NCI-H2171 treated with DMSO at 0.1 percent for 48 hours (cell line): ENCODE results near the gene FBXL7.

Experiments
- DNase-seq: peaks from one replicate; lab custom pipeline; 2025; lab: John Stamatoyannopoulos, UW

The FBXL7 gene

DNA sequence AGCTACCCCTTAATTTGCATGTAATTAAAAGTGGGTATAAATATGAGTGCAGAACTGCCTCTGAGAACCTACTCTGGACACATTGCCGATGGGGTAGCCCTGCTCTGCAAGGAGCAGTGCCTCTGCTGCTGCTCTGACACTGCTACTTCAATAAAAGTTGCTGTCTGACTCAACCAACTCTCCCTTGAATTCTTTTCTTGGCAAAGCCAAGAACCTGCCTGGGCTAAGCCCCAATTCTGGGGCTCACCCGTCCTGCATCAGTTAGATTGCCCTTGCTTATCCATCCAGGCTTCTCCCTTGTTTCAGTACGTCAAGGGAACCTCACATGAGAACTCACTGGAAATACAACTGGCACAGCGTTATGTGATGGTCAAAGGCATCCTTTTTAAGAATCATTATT, 44.1 kb downstream of the FBXL7 start:
- DNase-seq, result no peak

DNA sequence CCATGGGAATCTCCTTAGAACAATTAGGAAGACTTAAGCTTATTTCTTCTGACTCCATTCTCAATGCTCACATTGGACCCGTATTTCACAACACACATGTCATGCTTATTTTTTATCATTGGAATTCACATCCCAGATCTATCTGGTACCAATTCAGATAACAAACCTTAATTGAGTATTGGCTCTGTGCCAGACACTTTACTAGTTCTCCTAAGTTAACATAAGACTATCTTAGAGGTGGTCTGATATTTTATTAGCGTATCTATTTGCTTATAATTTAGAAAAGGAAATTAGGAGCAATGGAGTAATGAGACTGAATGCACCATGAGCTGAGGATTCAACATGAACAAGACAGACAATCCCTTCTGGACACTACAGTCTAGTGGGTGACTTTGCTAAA, 45.1 kb downstream of the FBXL7 start:
- no peak for DNase-seq

DNA sequence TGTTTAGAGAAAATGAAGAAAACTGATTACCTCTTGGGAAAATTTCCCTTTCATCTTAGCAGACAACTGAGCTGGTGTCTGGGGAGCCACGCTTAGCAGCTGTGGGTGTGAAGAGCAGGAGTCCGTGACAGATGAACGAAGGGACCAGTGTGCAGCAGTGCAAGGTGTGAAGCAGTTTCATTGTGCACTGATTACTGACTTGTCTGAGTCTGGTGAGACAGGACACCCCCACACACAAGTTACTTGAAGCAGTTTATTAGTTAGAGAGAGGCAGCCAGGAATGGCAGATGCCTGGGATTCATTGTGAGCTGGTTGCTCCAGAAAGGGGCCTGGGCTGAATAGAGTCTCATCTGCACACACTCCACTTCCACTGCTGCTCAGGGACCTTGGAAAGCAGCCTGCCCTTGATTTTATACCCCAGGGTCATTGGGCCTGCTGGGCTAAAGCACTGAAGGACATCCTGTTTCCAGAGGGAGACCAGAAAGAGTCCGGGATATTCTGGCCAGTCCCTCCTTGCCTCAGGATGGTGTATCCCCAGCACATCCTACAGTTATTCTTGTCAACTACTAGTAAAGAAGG, 47.4 kb downstream of the FBXL7 start:
- no peak for DNase-seq

DNA sequence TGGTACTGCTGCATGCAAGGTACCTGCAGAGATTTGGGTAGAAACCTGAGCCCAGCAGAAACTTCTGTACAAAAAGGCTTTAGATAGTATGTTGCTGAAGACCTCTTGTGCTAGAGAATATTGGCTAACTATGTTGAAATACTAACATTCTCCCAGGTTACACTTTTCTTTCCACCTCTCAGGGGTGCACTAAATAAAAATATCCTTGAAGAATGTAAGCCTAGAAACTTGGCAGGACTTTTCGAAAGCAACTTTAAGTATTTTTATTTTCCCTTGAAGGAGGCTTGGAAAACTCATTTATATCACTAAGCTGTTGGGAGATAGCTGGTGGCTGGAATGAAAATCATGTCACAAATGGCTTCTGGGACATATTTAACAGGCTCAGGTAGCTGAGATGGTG, 50.0 kb downstream of the FBXL7 start:
- no peak for DNase-seq

DNA sequence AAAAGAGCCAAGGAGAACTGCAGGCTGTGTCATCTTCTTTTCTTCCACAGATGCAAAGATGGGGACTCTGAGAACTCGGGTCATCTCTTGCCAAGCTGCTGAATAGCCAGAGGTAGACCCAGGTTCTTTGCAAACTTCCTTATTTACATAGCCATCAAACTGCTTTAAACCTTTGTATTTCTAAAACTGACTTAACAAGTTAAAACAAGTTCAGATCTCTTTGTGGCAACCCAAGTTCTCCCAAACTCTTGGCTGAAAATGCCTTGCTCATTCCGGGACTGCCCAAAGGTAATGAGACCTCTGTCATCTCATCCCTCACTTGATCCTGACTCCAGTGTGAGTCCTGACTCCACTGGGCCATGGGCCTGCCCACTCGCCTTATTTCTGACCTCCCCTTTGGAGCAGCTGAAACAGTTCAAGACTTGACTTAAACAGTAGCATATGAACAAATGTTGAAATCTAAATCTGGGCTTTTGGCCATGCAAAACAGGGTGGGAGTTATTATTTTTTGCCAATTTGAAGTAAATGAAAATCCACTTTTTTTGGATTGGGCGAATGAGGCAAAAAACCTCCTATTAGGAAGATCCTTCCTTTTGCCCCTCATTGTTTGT, 50.6 kb downstream of the FBXL7 start:
- DNase-seq, result no peak

DNA sequence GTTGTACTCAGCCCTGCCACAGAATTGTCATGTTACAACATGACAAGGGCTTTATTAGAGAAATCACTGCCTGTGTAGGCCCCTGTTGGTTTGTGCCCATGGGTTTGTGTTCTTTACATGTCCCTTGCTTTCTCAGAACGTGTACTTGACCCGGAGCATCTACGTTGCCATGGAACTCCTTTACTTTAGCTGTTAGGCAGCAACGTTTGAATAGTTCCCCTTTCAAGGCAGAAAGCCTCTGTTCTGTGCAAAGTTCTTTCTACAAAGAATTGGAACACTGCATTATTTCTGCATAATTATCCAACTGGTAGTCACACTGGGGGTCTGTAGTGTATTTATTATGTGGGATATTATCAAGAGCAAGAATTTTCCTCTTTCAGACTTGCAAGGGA, 51.1 kb downstream of the FBXL7 start:
- DNase-seq, result no peak

DNA sequence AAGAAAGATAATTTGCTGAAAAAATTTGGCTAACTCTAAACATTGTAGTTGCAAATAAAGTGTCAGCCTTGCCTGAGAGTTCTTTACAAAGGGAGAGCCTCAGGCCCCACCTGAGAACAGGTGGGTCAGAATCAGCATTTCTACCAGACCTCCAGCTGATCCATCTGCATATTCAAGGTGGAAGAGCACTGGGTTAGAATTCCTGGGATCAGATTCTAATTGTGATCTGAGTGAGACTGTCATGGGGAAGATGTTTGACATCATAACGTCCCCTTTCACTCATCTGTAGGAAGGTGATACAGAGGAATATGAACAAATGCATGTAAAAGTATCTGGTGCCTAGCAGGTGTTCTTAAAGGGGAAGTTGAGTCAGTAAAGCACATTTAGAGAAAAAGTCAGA, 54.6 kb downstream of the FBXL7 start:
- DNase-seq, result no peak

DNA sequence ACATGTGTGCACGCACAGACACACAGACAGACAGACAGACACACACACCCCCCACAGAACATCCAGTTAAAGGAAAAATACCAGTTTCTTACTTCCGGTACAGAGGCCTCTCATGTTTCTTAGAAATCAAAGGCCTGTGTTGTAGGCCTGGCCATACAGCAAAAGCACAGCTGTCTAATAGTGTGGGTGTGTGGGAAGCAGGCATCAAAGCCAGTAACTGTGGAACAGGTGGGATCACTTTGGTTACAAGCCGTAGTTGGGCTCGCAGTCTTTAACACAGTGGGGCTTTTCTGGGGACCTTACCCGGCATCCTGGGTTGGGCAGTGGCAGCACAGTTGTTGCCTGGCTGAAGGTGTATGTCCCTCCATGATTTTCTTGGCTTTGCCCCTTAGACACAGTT, 55.2 kb downstream of the FBXL7 start:
- no peak for DNase-seq

DNA sequence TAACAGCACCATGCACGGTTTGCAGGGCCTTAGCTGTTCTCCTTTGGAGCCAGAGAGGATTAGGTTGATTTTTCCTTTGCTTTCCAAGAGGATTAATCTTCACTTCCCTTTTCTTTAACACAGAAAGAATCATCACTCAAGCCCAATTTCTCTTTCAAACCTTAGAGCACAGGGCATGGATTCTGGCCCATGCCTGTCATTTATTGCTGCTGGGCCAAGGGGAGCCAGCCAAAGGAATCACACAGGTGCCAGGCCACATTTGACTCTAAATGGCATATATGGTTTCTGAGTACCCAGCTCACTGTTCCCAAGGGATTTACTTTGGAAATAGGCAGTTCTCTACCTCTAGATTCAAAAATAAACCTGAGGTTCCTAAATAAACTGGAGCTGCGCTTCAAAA, 58.3 kb downstream of the FBXL7 start:
- DNase-seq, result no peak

DNA sequence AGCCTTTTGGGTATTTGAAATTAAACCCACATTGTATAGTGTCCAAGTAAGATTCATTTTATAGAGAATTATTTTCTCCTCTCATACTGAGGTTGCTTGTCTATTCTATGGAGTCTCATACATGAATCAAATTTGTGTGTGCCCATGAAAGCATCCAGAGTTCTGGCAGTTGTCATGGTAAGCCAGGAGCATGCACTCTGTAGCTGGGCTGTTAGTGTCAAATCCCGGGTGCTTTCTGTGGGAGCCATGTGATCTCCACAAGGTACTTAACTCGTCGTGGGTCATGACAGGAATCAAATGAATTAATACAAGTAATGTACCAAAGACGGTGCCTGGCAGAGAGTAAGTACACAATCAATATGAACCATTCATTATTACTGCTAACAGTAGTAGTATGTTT, 58.7 kb downstream of the FBXL7 start:
- no peak for DNase-seq

DNA sequence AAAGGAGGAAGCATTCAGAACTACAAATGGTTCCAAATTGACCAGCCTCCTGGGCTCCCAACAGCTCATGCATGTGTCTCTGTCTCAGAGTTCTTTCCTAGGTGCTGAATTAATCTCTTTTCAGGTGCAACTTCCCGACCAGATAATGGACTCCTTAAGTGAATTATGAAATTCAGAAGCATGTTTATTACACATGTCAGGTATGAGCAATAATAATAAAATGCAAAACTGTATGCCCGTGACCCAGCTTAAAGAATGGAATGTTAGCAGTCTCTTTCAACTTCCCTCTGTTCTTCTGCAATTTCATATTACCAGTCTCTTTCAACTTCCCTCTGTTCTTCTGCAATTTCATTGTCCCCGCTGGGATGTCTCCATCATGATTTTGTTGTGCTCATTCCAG, 60.4 kb downstream of the FBXL7 start:
- DNase-seq, result no peak

DNA sequence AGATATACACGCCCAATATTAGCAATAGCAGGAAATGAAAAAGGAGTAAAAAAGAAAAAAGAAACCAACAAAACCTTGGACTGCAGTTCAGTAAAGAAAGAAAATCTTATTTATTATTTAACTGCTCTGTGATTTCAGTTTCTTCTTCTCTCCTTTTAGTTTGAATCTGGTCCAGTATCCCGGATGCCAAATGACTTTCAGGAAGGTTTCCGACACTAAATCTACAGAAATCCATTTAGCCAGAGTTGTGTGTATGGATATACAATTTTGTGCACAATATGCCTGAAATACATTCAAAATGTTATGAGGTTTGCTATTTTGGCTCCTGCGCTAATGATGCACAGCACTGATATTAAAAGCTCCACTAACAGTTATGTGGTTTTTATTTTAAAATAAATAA, 64.5 kb downstream of the FBXL7 start:
- DNase-seq, result no peak

DNA sequence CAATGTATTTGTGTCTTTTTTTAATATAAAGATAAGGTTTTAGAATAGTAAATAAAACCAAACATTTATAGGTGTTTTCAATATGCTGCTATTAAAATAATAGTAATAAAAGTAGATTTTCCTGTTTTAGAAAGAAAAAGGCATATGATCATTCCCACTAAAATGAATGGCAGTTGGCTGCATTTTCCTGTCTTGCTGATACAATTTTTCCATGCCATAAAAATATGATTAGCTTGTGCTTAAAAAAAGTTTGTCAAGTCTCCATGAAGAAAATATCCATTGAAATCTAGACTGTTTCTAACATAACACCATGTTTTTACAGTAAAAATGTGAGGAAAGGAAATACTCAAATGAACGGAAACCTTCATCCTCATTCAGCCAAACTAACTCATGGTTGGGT, 65.0 kb downstream of the FBXL7 start:
- no peak for DNase-seq

DNA sequence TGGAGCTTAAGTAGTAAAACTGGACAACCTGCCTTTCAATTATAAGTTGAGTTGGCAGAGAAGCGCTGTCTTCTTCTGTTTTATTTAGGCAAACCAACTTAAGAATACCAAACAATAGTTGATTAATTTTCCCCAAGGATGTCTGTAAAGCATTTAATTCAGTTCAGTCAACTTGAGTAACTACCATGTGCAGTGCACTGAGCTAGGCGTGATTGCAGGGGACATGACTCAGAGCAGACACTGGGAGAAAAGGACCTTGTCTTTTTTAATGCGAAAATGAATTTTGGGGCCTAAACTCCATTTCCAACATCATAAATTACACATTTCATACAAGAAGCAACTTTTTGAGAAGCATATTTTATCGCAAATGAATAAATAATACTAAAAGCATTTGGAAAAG, 66.3 kb downstream of the FBXL7 start:
- no peak for DNase-seq

DNA sequence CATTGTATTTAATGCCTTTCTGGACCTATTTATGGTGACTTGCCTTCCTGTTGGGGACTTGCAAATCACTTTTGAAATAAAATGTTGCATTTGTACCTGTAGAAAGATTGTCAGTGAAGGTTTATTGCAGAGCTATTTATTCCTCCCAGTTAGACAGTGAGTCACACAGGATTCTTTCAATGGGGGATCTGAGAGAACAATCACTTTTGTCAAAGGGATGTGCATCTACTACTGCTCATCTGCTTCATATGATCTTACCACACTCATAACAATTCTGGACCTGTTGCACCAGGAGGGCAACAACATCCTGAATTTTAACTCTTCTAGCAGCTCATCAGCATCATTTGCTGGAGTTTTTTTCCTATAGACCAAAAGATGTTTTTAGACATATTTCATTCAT, 66.8 kb downstream of the FBXL7 start:
- no peak for DNase-seq

DNA sequence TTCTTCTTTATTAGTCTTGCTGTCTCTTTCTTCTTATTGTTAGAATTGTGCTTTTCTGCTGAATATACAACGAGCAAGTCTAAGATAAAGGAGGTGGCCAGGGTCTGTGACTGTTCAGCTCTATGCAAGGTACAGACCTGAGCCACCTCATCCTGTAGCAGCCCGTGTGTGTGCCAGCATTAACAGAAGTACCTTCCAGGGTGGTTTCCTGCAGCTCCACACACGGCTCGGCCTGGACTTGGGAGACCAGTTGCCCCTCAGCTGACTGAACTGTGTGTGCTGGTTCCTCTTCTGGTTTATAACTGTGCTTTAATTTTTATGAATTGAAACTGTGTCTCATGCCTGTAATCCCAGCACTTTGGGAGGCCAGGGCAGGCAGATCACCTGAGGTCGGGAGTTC, 70.5 kb downstream of the FBXL7 start:
- no peak for DNase-seq

DNA sequence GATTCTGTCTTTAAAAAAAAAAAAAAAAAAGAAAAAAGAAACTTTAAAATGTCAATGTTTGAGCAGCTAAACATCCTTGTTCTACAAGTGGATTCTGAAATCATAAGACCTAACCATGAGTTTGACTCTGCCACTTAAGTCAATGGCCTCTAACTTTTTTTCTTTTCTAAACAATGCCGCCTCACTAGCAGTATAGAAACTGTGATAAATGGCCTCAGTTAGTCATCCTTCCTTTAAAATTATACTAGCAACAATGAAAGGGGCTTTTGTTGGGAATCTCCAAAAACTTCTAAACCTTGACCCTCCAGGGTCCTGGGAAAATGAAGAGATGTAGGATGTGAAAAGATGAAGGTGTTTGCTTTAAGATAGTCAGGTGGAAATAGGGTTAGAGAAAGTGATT, 71.1 kb downstream of the FBXL7 start:
- DNase-seq, result no peak

DNA sequence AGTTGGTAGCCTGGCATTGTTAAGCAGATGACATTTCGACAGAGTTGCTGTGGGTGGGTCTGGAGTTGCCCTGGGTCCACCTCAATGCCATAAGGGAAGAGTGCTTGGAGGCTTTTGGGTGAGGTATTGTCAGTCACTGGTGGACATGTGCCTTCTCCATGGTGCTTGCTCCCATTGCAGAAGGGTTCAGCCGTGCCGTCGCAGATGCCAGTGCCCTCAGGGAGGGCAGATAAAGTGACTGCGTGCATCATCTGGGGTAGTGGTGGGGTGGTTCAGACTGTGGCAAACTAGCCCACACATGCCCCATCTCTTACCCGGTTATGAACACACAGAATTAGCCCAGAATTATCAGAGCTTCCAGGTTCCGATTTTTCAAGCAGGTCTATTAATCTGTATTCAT, 71.6 kb downstream of the FBXL7 start:
- no peak for DNase-seq

DNA sequence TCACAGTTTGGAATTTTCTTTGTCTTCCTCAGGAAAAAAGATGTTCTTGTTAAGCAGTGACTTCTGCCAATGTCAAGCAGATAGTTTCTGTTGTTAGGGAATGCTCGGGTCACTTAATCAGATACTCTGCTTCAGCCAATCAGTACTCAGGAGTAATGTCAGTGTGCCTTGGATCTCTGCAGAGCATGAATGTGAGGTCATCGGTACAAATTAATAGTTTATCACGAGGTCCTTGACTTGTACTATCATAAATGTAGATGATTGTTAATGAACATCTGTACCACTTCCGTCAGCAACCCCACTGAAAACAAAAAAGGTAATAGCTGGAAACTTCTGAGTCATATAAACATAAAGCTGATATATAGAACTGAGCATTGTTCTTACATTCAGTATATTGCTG, 73.6 kb downstream of the FBXL7 start:
- no peak for DNase-seq

DNA sequence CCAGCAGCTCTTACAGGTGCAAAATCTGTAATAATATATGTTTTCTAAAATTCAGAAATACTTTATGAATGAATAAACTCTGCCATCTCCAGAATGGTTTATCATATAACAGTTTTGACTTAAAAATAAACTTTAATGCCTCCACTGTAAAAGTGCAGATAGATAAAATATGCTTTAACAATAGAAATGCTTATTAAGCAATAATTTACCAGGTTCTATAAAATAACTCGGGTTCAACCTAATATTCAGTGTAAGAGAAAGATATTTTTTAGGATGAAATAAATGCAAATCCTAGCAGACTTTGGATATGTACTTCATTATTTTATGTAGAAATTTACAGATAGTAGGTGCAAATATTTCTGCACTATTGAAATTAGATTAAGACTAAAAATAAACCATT, 74.1 kb downstream of the FBXL7 start:
- DNase-seq, result no peak

DNA sequence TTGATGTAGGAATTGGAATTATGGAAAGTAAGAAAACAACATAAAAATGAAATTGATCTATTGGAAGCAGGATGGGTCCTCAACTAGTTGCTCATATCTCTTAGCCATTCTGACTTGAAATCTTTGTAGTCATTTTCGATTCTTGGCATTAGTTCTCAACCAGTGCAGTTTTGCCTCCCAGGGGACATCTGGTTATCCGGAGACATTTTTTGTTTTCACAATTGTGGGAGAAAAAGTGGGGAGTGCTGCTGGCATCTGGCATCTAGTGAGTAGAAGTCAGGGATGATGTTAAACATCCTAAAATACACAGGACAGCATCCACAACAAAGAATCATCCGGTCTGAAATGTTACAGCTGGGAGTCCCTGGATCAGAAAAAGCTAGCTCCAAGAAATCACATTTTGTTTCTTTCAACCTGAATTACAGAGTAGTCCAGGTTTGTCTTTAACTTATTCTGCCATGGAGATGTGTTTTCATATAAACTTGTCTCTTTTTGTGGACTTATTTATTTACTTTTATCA, 74.9 kb downstream of the FBXL7 start:
- DNase-seq, result no peak

DNA sequence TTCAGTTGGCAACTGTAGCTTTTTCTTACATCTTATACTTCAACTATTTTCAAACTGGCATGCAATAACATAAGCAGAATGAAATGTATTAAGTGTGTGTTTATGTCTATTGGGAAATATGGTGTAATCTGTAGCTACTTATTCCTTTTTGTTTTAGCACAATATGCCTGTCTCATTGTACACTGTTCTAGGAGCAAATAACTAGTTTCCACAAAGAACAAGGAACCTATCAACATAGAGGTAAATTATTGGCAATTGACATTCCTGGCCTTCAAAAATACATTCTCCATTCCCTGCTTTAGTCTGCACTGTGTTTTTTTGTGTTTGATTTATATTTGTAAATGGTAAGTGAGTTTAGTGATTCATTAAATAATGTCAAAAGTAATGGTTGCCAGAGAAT, 75.7 kb downstream of the FBXL7 start:
- DNase-seq, result no peak

DNA sequence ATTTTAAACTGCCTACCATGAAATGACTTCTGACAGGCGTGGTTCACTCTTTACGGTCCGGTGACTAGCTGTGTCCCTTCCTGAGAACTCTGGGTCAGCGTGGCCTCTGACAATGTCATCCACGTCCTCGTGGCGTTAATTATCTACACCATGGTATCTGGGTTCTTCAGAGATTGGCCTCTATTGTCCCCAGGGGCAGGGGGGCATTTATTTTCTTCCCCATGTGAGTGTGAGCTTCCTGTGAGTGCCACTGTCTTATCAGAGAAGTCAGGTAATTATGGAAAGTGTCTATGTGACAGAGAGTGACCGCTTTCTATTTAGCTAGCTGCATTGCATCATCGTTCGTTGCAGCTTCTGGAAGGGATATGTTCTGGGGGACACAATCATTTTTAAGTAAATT, 77.2 kb downstream of the FBXL7 start:
- DNase-seq, result no peak

DNA sequence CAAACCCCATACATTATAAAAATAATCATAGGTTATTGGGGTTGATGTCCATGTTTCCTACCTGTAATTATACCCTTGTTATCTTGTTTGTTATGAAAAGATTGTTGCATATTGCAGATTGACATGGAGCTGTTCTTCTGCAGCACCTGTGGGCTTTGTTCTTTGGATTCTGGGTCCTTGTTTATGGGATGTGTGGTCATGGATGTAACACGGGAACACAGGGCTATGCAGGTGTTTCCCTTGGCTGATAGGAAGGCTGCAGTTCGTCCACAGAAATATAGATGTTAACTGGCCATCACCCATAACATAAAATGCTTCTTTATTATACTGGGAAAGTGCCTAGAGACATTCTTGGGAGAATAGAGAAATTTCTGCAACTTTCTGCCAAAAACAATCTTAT, 77.9 kb downstream of the FBXL7 start:
- no peak for DNase-seq
